Muscle layer of colon (tissue), 2 donors: ENCODE measurements around the gene CCDC180.

Experiments
- H3K27ac ChIP-seq: one replicate; pipeline ENCODE4 v1.7.0; 2013; ENCODE audit warnings: low read depth, mild to moderate bottlenecking, low read length, moderate library complexity
- H3K27me3 ChIP-seq, 2 donors: one replicate each; pipeline ENCODE4 v1.7.0; 2013; ENCODE audit warnings: low read length in 2 of 2, mild to moderate bottlenecking in 2 of 2; ENCODE audit not compliant: insufficient read depth in 2 of 2, control insufficient read depth in 1 of 2
- H3K36me3 ChIP-seq: one replicate; pipeline ENCODE4 v1.7.0; 2013; ENCODE audit warnings: mild to moderate bottlenecking, low read length; ENCODE audit not compliant: insufficient read depth
- H3K4me1 ChIP-seq: one replicate; pipeline ENCODE4 v1.7.0; 2013; ENCODE audit warnings: mild to moderate bottlenecking, low read length; ENCODE audit not compliant: insufficient read depth
- H3K4me3 ChIP-seq, 2 donors: one replicate each; pipeline ENCODE4 v1.7.0; 2013; ENCODE audit warnings: low read length in 2 of 2, low read depth in 1 of 2, mild to moderate bottlenecking in 1 of 2, moderate library complexity in 1 of 2
- H3K9ac ChIP-seq: one replicate; pipeline ENCODE4 v1.7.0; 2013; ENCODE audit warnings: low read length
- H3K9me3 ChIP-seq: one replicate; pipeline ENCODE4 v1.7.0; 2013; ENCODE audit warnings: mild to moderate bottlenecking, low read length
- donor health status: abdominal sarcoma.
- donor health status: Adenocarcinoma of cecum.

Gene CCDC180

GRCh38 chr9:97293818-97294217 lies 13.6 kb upstream of the CCDC180 start:
- no peaks in the 10 kb centered on the region for H3K27me3 ChIP-seq
- H3K4me3 ChIP-seq: no peak overlapping the region
- peaks cover 6% of the 10 kb centered on the region for H3K9me3 ChIP-seq
- no peak overlapping the region for H3K27ac ChIP-seq
- peaks cover 24% of the 10 kb centered on the region for H3K36me3 ChIP-seq
- no peak overlapping the region for H3K9ac ChIP-seq
- H3K4me1 ChIP-seq: no peaks in the 10 kb centered on the region

- Histone ChIP-seq H3K9ac (no peak overlapping the region), H3K4me1 (no peaks in the 10 kb centered on the region), H3K4me3 (no peak overlapping the region), H3K27me3 (no peaks in the 10 kb centered on the region), H3K9me3 (peaks cover 6% of the 10 kb centered on the region), H3K27ac (no peak overlapping the region), H3K36me3 (no peaks in the 10 kb centered on the region)
These were observed 9.6 kb upstream of the CCDC180 start for GRCh38 chr9:97297889-97298288.

- no peak overlapping the region for H3K4me3 ChIP-seq
- H3K9me3 ChIP-seq: peaks cover 6% of the 10 kb centered on the region
- H3K9ac ChIP-seq: no peak overlapping the region
- no peaks in the 10 kb centered on the region for H3K27me3 ChIP-seq
- H3K4me1 ChIP-seq: no peaks in the 10 kb centered on the region
- no peak overlapping the region for H3K27ac ChIP-seq
- no peaks in the 10 kb centered on the region for H3K36me3 ChIP-seq
These were observed 7.5 kb upstream of the CCDC180 start for GRCh38 chr9:97299809-97300414.

- Histone ChIP-seq H3K9me3 (peaks cover 6% of the 10 kb centered on the region), H3K4me3 (no peak overlapping the region), H3K36me3 (no peaks in the 10 kb centered on the region), H3K27ac (no peak overlapping the region), H3K27me3 (no peaks in the 10 kb centered on the region), H3K9ac (no peak overlapping the region), H3K4me1 (no peaks in the 10 kb centered on the region)
These were observed 6.9 kb upstream of the CCDC180 start for GRCh38 chr9:97300586-97300985.

- Histone ChIP-seq H3K36me3 (no peaks in the 10 kb centered on the region), H3K4me1 (no peaks in the 10 kb centered on the region), H3K27ac (no peak overlapping the region), H3K9ac (no peak overlapping the region), H3K9me3 (peaks cover 6% of the 10 kb centered on the region), H3K4me3 (no peak overlapping the region), H3K27me3 (peaks cover 0 to 1% of the 10 kb centered on the region in 2 donors)
These were observed 5.5 kb upstream of the CCDC180 start for GRCh38 chr9:97301974-97302373.

- H3K9ac ChIP-seq: no peak overlapping the region
- H3K27me3 ChIP-seq: peaks cover 0 to 4% of the 10 kb centered on the region in 2 donors
- no peaks in the 10 kb centered on the region for H3K4me1 ChIP-seq
- H3K4me3 ChIP-seq: no peak overlapping the region
- no peaks in the 10 kb centered on the region for H3K9me3 ChIP-seq
- peaks cover 2% of the 10 kb centered on the region for H3K36me3 ChIP-seq
- H3K27ac ChIP-seq: no peak overlapping the region
These were observed 2.9 kb upstream of the CCDC180 start for GRCh38 chr9:97304586-97304985.

- no peak overlapping the region for H3K4me3 ChIP-seq
- no peak overlapping the region for H3K9ac ChIP-seq
- H3K36me3 ChIP-seq: peaks cover 10% of the 10 kb centered on the region
- H3K27ac ChIP-seq: no peak overlapping the region
- H3K4me1 ChIP-seq: no peaks in the 10 kb centered on the region
- no peaks in the 10 kb centered on the region for H3K9me3 ChIP-seq
- peaks cover 0 to 4% of the 10 kb centered on the region in 2 donors for H3K27me3 ChIP-seq
These were observed 1.8 kb upstream of the CCDC180 start for GRCh38 chr9:97305501-97306298.

- H3K27ac ChIP-seq: no peak overlapping the region
- H3K36me3 ChIP-seq: peaks cover 12% of the 10 kb centered on the region
- peaks cover 0 to 4% of the 10 kb centered on the region in 2 donors for H3K27me3 ChIP-seq
- no peak overlapping the region for H3K9ac ChIP-seq
- H3K4me3 ChIP-seq: peak overlapping the region; percentile 7 to 33
- H3K9me3 ChIP-seq: no peaks in the 10 kb centered on the region
- H3K4me1 ChIP-seq: no peaks in the 10 kb centered on the region
These were observed 368 bp upstream of the CCDC180 start for GRCh38 chr9:97307091-97307490.

GRCh38 chr9:97309260-97309659 lies 1.8 kb downstream of the CCDC180 start:
- Histone ChIP-seq H3K4me1 (no peaks in the 10 kb centered on the region), H3K36me3 (peaks cover 23% of the 10 kb centered on the region), H3K9me3 (no peaks in the 10 kb centered on the region), H3K27ac (no peak overlapping the region), H3K9ac (no peak overlapping the region), H3K27me3 (peaks cover 0 to 4% of the 10 kb centered on the region in 2 donors), H3K4me3 (no peak overlapping the region)

- H3K36me3 ChIP-seq: peaks cover 29% of the 10 kb centered on the region
- H3K27me3 ChIP-seq: peaks cover 0 to 4% of the 10 kb centered on the region in 2 donors
- H3K27ac ChIP-seq: no peak overlapping the region
- H3K4me3 ChIP-seq: no peak overlapping the region
- H3K4me1 ChIP-seq: no peaks in the 10 kb centered on the region
- H3K9me3 ChIP-seq: no peaks in the 10 kb centered on the region
- no peak overlapping the region for H3K9ac ChIP-seq
These were observed 2.6 kb downstream of the CCDC180 start for GRCh38 chr9:97310023-97310422.

- H3K27me3 ChIP-seq: peaks cover 0 to 4% of the 10 kb centered on the region in 2 donors
- H3K9me3 ChIP-seq: no peaks in the 10 kb centered on the region
- H3K4me1 ChIP-seq: no peaks in the 10 kb centered on the region
- no peak overlapping the region for H3K9ac ChIP-seq
- H3K36me3 ChIP-seq: peaks cover 36% of the 10 kb centered on the region
- no peak overlapping the region for H3K4me3 ChIP-seq
- H3K27ac ChIP-seq: no peak overlapping the region
These were observed 3.4 kb downstream of the CCDC180 start for GRCh38 chr9:97310896-97311295.
